ENCODE results near the gene EXO1. TPM values are rescaled to one million over a fixed set of nuclear protein-coding genes. Genes with fewer than 3 reads are reported as not detected.

The EXO1 gene
- polyA plus RNA-seq, 1 donor (not counting 4 experiments of a cell fraction or from before 2014, with no cell fraction given): 5.4 TPM

DNA sequence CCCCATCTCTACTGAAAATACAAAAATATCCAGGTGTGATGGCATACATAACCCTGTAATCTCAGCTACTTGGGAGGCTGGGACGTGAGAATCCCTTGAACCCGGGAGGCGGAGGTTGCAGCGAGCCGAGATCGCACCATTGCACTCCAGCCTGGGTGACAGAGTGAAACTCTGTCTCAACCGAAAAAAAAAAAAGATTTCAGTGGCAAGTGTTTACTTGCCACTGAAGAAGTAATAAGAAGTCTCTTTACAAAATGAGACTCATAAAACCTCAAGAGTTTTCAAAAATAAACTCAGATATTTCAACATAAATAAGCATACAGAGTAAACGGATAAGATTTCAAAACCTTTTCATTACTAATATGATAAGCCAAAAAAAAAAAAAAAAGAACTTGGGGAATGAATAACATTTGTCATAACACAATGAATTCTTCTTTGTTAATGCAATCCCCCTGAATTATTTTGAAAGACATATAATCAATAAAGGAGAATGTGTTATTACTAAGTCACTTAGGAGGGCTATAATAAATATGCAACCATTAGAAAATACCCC is 34.2 kb upstream of the EXO1 start:
- H3K4me3 ChIP-seq (ENCODE audit: control insufficient read depth in 2 of 3, extremely low read depth in 1 of 3, insufficient read depth in 2 of 3, low read depth in 1 of 3, low read length in 3 of 3): no peak overlapping the region
- dilution Hi-C loops (cut with MboI; ENCODE audit: extremely low pct_ligation_motif_present, low sequenced_read_pairs): no loop called here
- H3K27me3 ChIP-seq (ENCODE audit: control insufficient read depth, extremely low read depth, insufficient read depth, low read length): no peaks in the 10 kb centered on the region
- FAIRE-seq (no peak), DNase-seq (ENCODE audit: low read depth, low spot score) (no peak)
- no peaks in the 10 kb centered on the region for H3K9me1 ChIP-seq (ENCODE audit: control insufficient read depth, extremely low read depth, insufficient read depth, low read length)
- H3K79me2 ChIP-seq (ENCODE audit: control insufficient read depth, insufficient read depth, low read length): no peaks in the 10 kb centered on the region
- no peaks in the 10 kb centered on the region for H3K4me1 ChIP-seq (ENCODE audit: control insufficient read depth, extremely low read depth, insufficient read depth, low read length)
- no peak overlapping the region for H3K9ac ChIP-seq (ENCODE audit: control insufficient read depth, extremely low read depth, insufficient read depth, low read length)
- H3K36me3 ChIP-seq (ENCODE audit: control insufficient read depth in 2 of 2, extremely low read depth in 1 of 2, insufficient read depth in 2 of 2, low read length in 2 of 2): no peaks in the 10 kb centered on the region
- H3K27ac ChIP-seq (ENCODE audit: control insufficient read depth, insufficient read depth, low read length): no peak overlapping the region
- TF ChIP-seq EZH2 (IDR thresholded peaks at IDR 0.05; ENCODE audit: low read length) (no peak), CTCF (optimal IDR thresholded peaks at IDR 0.05 in 1 of 3, IDR thresholded peaks at IDR 0.05 in 1 of 3, conservative IDR thresholded peaks at IDR 0.05 in 1 of 3; ENCODE audit: extremely low read depth in 1 of 3, insufficient read depth in 2 of 3, low read length in 3 of 3) (no peak)
- no peaks in the 10 kb centered on the region for H3K9me3 ChIP-seq (ENCODE audit: control insufficient read depth, low read depth, low read length)
- no peak overlapping the region for H2AFZ ChIP-seq (ENCODE audit: control insufficient read depth, low read length)
- H3K4me2 ChIP-seq (ENCODE audit: control insufficient read depth, extremely low read depth, insufficient read depth, low read depth, low read length): no peak overlapping the region
- H4K20me1 ChIP-seq (ENCODE audit: control insufficient read depth, extremely low read depth, insufficient read depth, low read length): no peaks in the 10 kb centered on the region

GRCh38 chr1:241816008-241816407 is 32.0 kb upstream of the EXO1 start:
- no peaks in the 10 kb centered on the region for H3K27me3 ChIP-seq (ENCODE audit: control insufficient read depth, extremely low read depth, insufficient read depth, low read length)
- H2AFZ ChIP-seq (ENCODE audit: control insufficient read depth, low read length): no peak overlapping the region
- FAIRE-seq (no peak), DNase-seq (ENCODE audit: low read depth, low spot score) (no peak)
- no peaks in the 10 kb centered on the region for H3K9me3 ChIP-seq (ENCODE audit: control insufficient read depth, low read depth, low read length)
- H3K9ac ChIP-seq (ENCODE audit: control insufficient read depth, extremely low read depth, insufficient read depth, low read length): no peak overlapping the region
- H3K79me2 ChIP-seq (ENCODE audit: control insufficient read depth, insufficient read depth, low read length): no peaks in the 10 kb centered on the region
- no peaks in the 10 kb centered on the region for H3K4me1 ChIP-seq (ENCODE audit: control insufficient read depth, extremely low read depth, insufficient read depth, low read length)
- dilution Hi-C loops (cut with MboI; ENCODE audit: extremely low pct_ligation_motif_present, low sequenced_read_pairs): no loop called here
- H3K4me2 ChIP-seq (ENCODE audit: control insufficient read depth, extremely low read depth, insufficient read depth, low read depth, low read length): no peak overlapping the region
- no peak overlapping the region for H3K4me3 ChIP-seq (ENCODE audit: control insufficient read depth in 2 of 3, extremely low read depth in 1 of 3, insufficient read depth in 2 of 3, low read depth in 1 of 3, low read length in 3 of 3)
- H3K27ac ChIP-seq (ENCODE audit: control insufficient read depth, insufficient read depth, low read length): no peak overlapping the region
- H3K36me3 ChIP-seq (ENCODE audit: control insufficient read depth in 2 of 2, extremely low read depth in 1 of 2, insufficient read depth in 2 of 2, low read length in 2 of 2): no peaks in the 10 kb centered on the region
- TF ChIP-seq EZH2 (IDR thresholded peaks at IDR 0.05; ENCODE audit: low read length): no peak
- TF ChIP-seq CTCF (optimal IDR thresholded peaks at IDR 0.05 in 1 of 3, IDR thresholded peaks at IDR 0.05 in 1 of 3, conservative IDR thresholded peaks at IDR 0.05 in 1 of 3; ENCODE audit: extremely low read depth in 1 of 3, insufficient read depth in 2 of 3, low read length in 3 of 3): no peak
- no peaks in the 10 kb centered on the region for H4K20me1 ChIP-seq (ENCODE audit: control insufficient read depth, extremely low read depth, insufficient read depth, low read length)
- H3K9me1 ChIP-seq (ENCODE audit: control insufficient read depth, extremely low read depth, insufficient read depth, low read length): no peaks in the 10 kb centered on the region

Measured in keratinocyte (primary cell).